SK-MEL-5 (cell line): ENCODE measurements around the gene ZC3H12D. TPM values are rescaled to one million over a fixed set of nuclear protein-coding genes. Genes with fewer than 3 reads are reported as not detected.

Source experiments
- DNase-seq: peaks from one replicate; pipeline ENCODE4 v3.0.0-alpha.2; 2016; ENCODE audit warnings: low read depth, low spot score
- in situ Hi-C: cut with HindIII; loops from 2 replicates; pipeline ENCODE4 v1.10.0; 2016; ENCODE audit warnings: low sequenced_read_pairs, high pct_unique_total_duplicates, low pct_unique_long_range_greater_than_20kb
- small RNA-seq, 2 experiments: library from RNA; depleted of rRNA; stranded (forward); fragments of <200 nt; gene quantifications; one replicate each; pipeline ENCODE3, GENCODE V24; 2014
- total RNA-seq: library from RNA; depleted of rRNA; stranded (reverse); fragments of >200 nt; shearing (Covaris generic); gene quantifications from 2 replicates; pipeline ENCODE4 v1.2.3, GENCODE V29; 2014; rRNA removed

ZC3H12D gene
- total RNA-seq, 1 experiment from 2014 or later = not detected

DNA sequence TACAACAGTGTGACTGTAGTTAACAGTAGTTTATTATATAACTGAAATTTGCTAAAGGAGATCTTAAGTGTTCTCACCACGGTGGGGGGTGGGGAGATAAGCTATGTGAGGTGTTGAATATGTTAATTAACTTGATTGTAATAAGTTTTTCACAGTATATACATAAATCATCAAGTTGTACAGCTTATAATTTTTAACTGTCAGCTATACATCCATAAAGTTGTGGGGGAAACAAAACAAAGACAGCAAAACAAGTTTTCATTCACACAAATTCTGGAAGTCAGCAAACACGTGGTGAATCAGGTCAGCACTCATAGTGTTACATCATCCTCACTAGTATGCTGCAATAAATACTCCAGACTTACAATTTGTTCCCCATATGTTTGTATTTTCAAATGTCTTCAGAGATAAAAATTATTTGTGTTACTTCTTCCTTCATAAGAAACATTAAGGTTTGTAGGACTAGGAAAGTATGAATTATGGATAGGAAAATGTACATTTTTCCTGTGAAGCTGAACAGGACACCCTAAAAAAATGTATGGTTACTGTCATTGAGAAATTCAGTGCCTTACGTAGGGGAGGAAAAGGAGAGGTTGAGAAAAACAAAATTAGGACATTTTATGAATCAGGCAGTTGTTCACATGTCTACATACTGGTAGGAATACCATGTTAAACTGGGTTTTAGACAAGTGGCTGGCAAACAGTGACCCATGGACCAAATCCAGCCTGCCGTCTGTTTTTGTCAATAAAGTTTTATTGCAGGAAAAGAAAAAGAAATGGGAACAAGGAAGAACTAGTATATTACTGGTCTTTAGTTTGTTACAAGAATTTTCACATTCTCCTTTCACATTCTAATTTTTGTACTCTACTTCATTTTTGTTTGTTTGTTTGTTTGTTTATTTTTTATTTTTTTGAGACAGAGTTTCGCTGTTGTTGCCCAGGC lies 78.7 kb downstream of the ZC3H12D start:
- no peak for DNase-seq
- in situ Hi-C loops = no loop called here

DNA sequence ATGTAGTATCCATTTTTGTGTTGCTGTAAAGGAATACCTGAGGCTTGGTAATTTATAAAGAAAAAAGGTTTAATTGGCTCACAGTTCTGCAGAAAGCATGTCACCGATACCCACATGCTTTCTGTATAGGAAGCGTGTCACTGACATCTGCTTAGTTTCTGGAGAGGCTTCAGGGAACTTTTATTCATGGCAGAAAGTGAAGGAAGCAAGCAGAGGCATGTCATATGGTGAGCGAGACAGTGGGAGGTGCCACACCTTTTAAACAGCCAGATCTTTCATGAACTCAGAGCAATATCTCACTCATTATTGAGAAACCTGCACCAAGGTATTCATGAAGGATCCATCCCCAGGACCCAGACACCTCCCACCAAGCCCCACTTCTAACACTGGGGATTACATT lies 81.3 kb downstream of the ZC3H12D start:
- in situ Hi-C loops = no loop called here

DNA sequence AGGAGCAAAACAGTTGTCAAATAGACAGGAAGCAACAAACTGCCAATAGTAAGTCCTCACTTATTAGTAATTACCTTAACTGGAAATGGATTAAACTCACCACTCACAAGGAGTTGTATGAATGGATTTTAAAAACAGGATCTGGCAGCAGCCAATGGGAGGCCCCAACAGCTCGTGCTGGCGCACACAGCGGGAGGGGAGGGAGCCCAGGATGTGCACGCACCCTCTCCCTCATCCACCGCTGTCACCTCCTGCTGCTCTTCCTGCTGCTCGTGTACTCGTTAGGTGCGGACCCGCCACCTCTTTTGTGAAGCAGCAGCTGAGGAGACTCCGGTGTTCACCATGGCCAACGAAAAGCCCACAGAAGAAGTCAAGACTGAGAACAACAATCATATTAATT lies 84.8 kb downstream of the ZC3H12D start, which contains the start of gene SUMO4:
Gene SUMO4 (plus strand): TSS at position 213 of the 400 bp plus-strand sequence. CDS start 130 bp downstream, at position 343.
- in situ Hi-C loops = no loop called here
- no peak for DNase-seq

More for the DNA sequence above, 81.3 kb downstream of the ZC3H12D start:
- DNase-seq = no peak

DNA sequence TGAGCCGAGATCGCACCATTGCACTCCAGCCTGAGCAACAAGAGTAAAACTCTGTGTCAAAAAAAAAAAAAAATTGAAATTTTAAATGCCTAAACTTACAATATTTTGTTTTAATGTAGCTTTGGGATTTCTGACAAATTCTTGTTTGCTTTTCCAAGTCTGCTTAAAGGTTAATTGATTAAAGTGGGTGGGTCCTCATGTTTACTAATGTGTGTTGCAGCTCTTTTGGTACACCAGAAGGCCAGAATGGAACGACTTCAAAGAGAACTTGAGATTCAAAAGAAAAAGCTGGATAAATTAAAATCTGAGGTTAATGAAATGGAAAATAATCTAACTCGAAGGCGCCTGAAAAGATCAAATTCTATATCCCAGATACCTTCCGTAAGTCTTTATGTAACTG lies 87.4 kb downstream of the ZC3H12D start:
- in situ Hi-C loops = no loop called here

More for the DNA sequence above, 87.4 kb downstream of the ZC3H12D start:
- DNase-seq = no peak

Small RNAs within 50 kb of the gene (small RNA-seq; reads per million reads assigned to genes)
- 0 reads per million in 2 experiments for gene RNU7-3P

Other genes with a start within 250 kb of the ZC3H12D start
- gene TAB2, start 167.3 kb downstream of the ZC3H12D start, total RNA-seq = 12.4 and 16.6 TPM in 2 replicates
- gene SUMO4, start 84.8 kb downstream of the ZC3H12D start, total RNA-seq = 0.43 TPM in 1 of 2 replicates, not detected in the other
- 21.3 and 22.0 TPM in 2 replicates for gene PPIL4, start 61.0 kb upstream of the ZC3H12D start, total RNA-seq
- 28.1 and 29.0 TPM in 2 replicates for gene GINM1, start 81.4 kb upstream of the ZC3H12D start, total RNA-seq
- 20.8 and 21.2 TPM in 2 replicates for gene KATNA1, start 163.7 kb upstream of the ZC3H12D start, total RNA-seq
- 12.8 and 17.1 TPM in 2 replicates for gene LATS1, start 233.1 kb upstream of the ZC3H12D start, total RNA-seq